Measurements from ENCODE around the gene KCNMB3.
"Not testable (repeated sequence)": the region's sequence is repeated elsewhere in the genome, so short reads cannot be mapped to it uniquely, and the experiment has no call there.

The KCNMB3 gene

GRCh38 chr3:179263134-179263533 is 12.2 kb upstream of the KCNMB3 start:
- no peak for DNase-seq

- peak; percentile 74 for DNase-seq
Measured at GRCh38 chr3:179260949-179261765, 10.2 kb upstream of the KCNMB3 start.

- DNase-seq, result not testable (repeated sequence)
Measured at GRCh38 chr3:179259959-179260756, 9.2 kb upstream of the KCNMB3 start.

- DNase-seq, result no peak
Measured at GRCh38 chr3:179258820-179259219, 7.9 kb upstream of the KCNMB3 start.

- DNase-seq, result not testable (repeated sequence)
Measured at GRCh38 chr3:179257742-179258141, 6.8 kb upstream of the KCNMB3 start.

GRCh38 chr3:179256813-179257212 is 5.9 kb upstream of the KCNMB3 start:
- DNase-seq, result no peak

- no peak for DNase-seq
Measured at GRCh38 chr3:179247289-179248015, 3.5 kb downstream of the KCNMB3 start.

GRCh38 chr3:179244878-179245277 is 6.0 kb downstream of the KCNMB3 start:
- no peak for DNase-seq

- DNase-seq, result not testable (repeated sequence)
Measured at GRCh38 chr3:179242859-179243258, 8.1 kb downstream of the KCNMB3 start.

- DNase-seq, result not testable (repeated sequence)
Measured at GRCh38 chr3:179240299-179240698, 10.6 kb downstream of the KCNMB3 start.

- DNase-seq, result no peak
Measured at GRCh38 chr3:179236669-179237301, 14.1 kb downstream of the KCNMB3 start.

- no peak for DNase-seq
Measured at GRCh38 chr3:179234199-179234598, 16.7 kb downstream of the KCNMB3 start.

- DNase-seq, result no peak
Measured at GRCh38 chr3:179233043-179233442, 17.9 kb downstream of the KCNMB3 start.

GRCh38 chr3:179229177-179229576 is 21.7 kb downstream of the KCNMB3 start:
- DNase-seq, result no peak

- no peak for DNase-seq
Measured at GRCh38 chr3:179227349-179227748, 23.6 kb downstream of the KCNMB3 start.

GRCh38 chr3:179224584-179224983 is 26.3 kb downstream of the KCNMB3 start:
- no peak for DNase-seq

- no peak for DNase-seq
Measured at GRCh38 chr3:179223548-179223947, 27.4 kb downstream of the KCNMB3 start.

- not testable (repeated sequence) for DNase-seq
Measured at GRCh38 chr3:179218213-179218612, 32.7 kb downstream of the KCNMB3 start.

- not testable (repeated sequence) for DNase-seq
Measured at GRCh38 chr3:179215550-179215949, 35.4 kb downstream of the KCNMB3 start.

GRCh38 chr3:179200790-179201189 is 50.1 kb downstream of the KCNMB3 start:
- no peak for DNase-seq

- DNase-seq, result no peak
Measured at GRCh38 chr3:179196700-179197099, 54.2 kb downstream of the KCNMB3 start.

GRCh38 chr3:179196098-179196497 is 54.8 kb downstream of the KCNMB3 start:
- DNase-seq, result peak; percentile 54

- DNase-seq, result no peak
Measured at GRCh38 chr3:179194931-179195330, 56.0 kb downstream of the KCNMB3 start.
